ENCODE data around the gene CTDSPL. TPM values are rescaled to one million over a fixed set of nuclear protein-coding genes. Genes with fewer than 3 reads are reported as not detected.

CTDSPL gene
- total RNA-seq, 4 donors from 2014 or later: 78.9 to 130 (median 111) TPM

GRCh38 chr3:37981348-37981664, 119.6 kb downstream of the CTDSPL start:
- Histone ChIP-seq H3K27ac (no peak overlapping the region), H3K4me1 (peaks cover 16% of the 10 kb centered on the region), H3K4me3 (no peak overlapping the region), H3K9me3 (no peaks in the 10 kb centered on the region), H3K36me3 (peaks cover 51% of the 10 kb centered on the region), H3K27me3 (no peaks in the 10 kb centered on the region)
- no peak for DNase-seq (ENCODE audit: low spot score in 2 of 2)
- TF ChIP-seq CTCF (IDR thresholded peaks at IDR 0.05) (no peak), EP300 (IDR thresholded peaks at IDR 0.05) (no peak), POLR2AphosphoS5 (IDR thresholded peaks at IDR 0.05) (no peak), POLR2A (IDR thresholded peaks at IDR 0.05) (no peak)
- 90% methylated on average over 2 of the region's 2 CpGs for WGBS

GRCh38 chr3:37982331-37982730, 120.7 kb downstream of the CTDSPL start:
- H3K36me3 ChIP-seq: peaks cover 42% of the 10 kb centered on the region
- 50% methylated on average over 1 of the region's 1 CpG for WGBS

GRCh38 chr3:37984051-37984450, 122.4 kb downstream of the CTDSPL start:
- no peak for TF ChIP-seq POLR2A (IDR thresholded peaks at IDR 0.05)
- no peak for TF ChIP-seq EP300 (IDR thresholded peaks at IDR 0.05)
- TF ChIP-seq POLR2AphosphoS5 (IDR thresholded peaks at IDR 0.05): no peak
- no peak for TF ChIP-seq CTCF (IDR thresholded peaks at IDR 0.05)
- Histone ChIP-seq H3K27ac (no peak overlapping the region), H3K27me3 (no peaks in the 10 kb centered on the region), H3K9me3 (no peaks in the 10 kb centered on the region), H3K4me3 (no peak overlapping the region), H3K36me3 (peaks cover 38% of the 10 kb centered on the region), H3K4me1 (peaks cover 26% of the 10 kb centered on the region)
- DNase-seq (ENCODE audit: low spot score in 2 of 2): no peak
- WGBS: 53% methylated on average over 7 of the region's 7 CpGs

More at GRCh38 chr3:37982331-37982730, 120.7 kb downstream of the CTDSPL start:
- TF ChIP-seq EP300 (IDR thresholded peaks at IDR 0.05) (no peak), POLR2AphosphoS5 (IDR thresholded peaks at IDR 0.05) (no peak)
- Histone ChIP-seq H3K9me3 (no peaks in the 10 kb centered on the region), H3K4me3 (no peak overlapping the region), H3K27me3 (no peaks in the 10 kb centered on the region), H3K4me1 (peaks cover 26% of the 10 kb centered on the region), H3K27ac (no peak overlapping the region)
- DNase-seq (ENCODE audit: low spot score in 2 of 2): no peak

- H3K27ac ChIP-seq: no peak overlapping the region
- H3K9me3 ChIP-seq: no peaks in the 10 kb centered on the region
- no peak overlapping the region for H3K4me3 ChIP-seq
- H3K27me3 ChIP-seq: no peaks in the 10 kb centered on the region
- no peak for DNase-seq (ENCODE audit: low spot score in 2 of 2)
- TF ChIP-seq POLR2AphosphoS5 (IDR thresholded peaks at IDR 0.05) (no peak), CTCF (IDR thresholded peaks at IDR 0.05) (no peak), EP300 (IDR thresholded peaks at IDR 0.05) (no peak), POLR2A (IDR thresholded peaks at IDR 0.05) (no peak)
- peaks cover 33% of the 10 kb centered on the region for H3K36me3 ChIP-seq
- WGBS: 89% methylated on average over 7 of the region's 7 CpGs
- peaks cover 26% of the 10 kb centered on the region for H3K4me1 ChIP-seq
Measured at GRCh38 chr3:37984596-37984995, 122.9 kb downstream of the CTDSPL start.

- H3K4me1 ChIP-seq: peaks cover 26% of the 10 kb centered on the region
- DNase-seq (ENCODE audit: low spot score in 2 of 2): peak in 1 of 2 donors; percentile 72
- no peaks in the 10 kb centered on the region for H3K9me3 ChIP-seq
- H3K27me3 ChIP-seq: no peaks in the 10 kb centered on the region
- no peak for TF ChIP-seq CTCF (IDR thresholded peaks at IDR 0.05)
- no peak for TF ChIP-seq EP300 (IDR thresholded peaks at IDR 0.05)
- no peak for TF ChIP-seq POLR2A (IDR thresholded peaks at IDR 0.05)
- no peak for TF ChIP-seq POLR2AphosphoS5 (IDR thresholded peaks at IDR 0.05)
- H3K4me3 ChIP-seq: no peak overlapping the region
- 49% methylated on average over 8 of the region's 8 CpGs for WGBS
- peaks cover 22% of the 10 kb centered on the region for H3K36me3 ChIP-seq
- H3K27ac ChIP-seq: peak overlapping the region; percentile 16
Measured at GRCh38 chr3:37985637-37986320, 124.1 kb downstream of the CTDSPL start.

All from suprapubic skin (tissue), 4 donors.